ENCODE data around the gene PGGHG.

GRCh38 chr11:344836-345578 lies 56.1 kb downstream of the PGGHG start:
- TF ChIP-seq, protein P1, sequence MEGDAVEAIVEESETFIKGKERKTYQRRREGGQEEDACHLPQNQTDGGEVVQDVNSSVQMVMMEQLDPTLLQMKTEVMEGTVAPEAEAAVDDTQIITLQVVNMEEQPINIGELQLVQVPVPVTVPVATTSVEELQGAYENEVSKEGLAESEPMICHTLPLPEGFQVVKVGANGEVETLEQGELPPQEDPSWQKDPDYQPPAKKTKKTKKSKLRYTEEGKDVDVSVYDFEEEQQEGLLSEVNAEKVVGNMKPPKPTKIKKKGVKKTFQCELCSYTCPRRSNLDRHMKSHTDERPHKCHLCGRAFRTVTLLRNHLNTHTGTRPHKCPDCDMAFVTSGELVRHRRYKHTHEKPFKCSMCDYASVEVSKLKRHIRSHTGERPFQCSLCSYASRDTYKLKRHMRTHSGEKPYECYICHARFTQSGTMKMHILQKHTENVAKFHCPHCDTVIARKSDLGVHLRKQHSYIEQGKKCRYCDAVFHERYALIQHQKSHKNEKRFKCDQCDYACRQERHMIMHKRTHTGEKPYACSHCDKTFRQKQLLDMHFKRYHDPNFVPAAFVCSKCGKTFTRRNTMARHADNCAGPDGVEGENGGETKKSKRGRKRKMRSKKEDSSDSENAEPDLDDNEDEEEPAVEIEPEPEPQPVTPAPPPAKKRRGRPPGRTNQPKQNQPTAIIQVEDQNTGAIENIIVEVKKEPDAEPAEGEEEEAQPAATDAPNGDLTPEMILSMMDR (IDR thresholded peaks at IDR 0.05) = no peak
- no peak for TF ChIP-seq ZFX (IDR thresholded peaks at IDR 0.05; ENCODE audit: borderline replicate concordance)

All from 22Rv1 (cell line).